ENCODE data around the gene RMRP.
"Not testable (repeated sequence)": the region's sequence is repeated elsewhere in the genome, so short reads cannot be mapped to it uniquely, and the experiment has no call there.

The RMRP gene

GRCh38 chr9:35617548-35617947, 40.3 kb downstream of the RMRP start:
- Histone ChIP-seq H3K36me3 (ENCODE audit: insufficient read depth, low read length) (no peaks in the 10 kb centered on the region), H3K4me3 (no peak overlapping the region), H3K9ac (ENCODE audit: insufficient read length) (no peak overlapping the region), H3K9me3 (ENCODE audit: low read depth, low read length) (no peaks in the 10 kb centered on the region), H3K27ac (no peak overlapping the region)
- no peak for TF ChIP-seq POLR2AphosphoS5 (IDR thresholded peaks at IDR 0.05; ENCODE audit: borderline replicate concordance, low read depth, low read length)
- DNase-seq (ENCODE audit: low read depth, low spot score), result no peak

- no peaks in the 10 kb centered on the region for H3K9me3 ChIP-seq (ENCODE audit: low read depth, low read length)
- no peak for DNase-seq (ENCODE audit: low read depth, low spot score)
- TF ChIP-seq FOXP2 (optimal IDR thresholded peaks at IDR 0.05; ENCODE audit: control extremely low read depth, extremely low read length, insufficient read depth) (no peak), EZH2 (IDR thresholded peaks at IDR 0.05) (no peak), POLR2AphosphoS5 (IDR thresholded peaks at IDR 0.05; ENCODE audit: borderline replicate concordance, low read depth, low read length) (no peak)
- peak overlapping the region; percentile 17; the same call in 1 of the 2 replicates for H3K4me3 ChIP-seq
- H3K27ac ChIP-seq, result no peak overlapping the region
- H3K36me3 ChIP-seq (ENCODE audit: insufficient read depth, low read length), result no peaks in the 10 kb centered on the region
- H3K9ac ChIP-seq (ENCODE audit: insufficient read length), result no peak overlapping the region
These were observed 40.9 kb downstream of the RMRP start for GRCh38 chr9:35616681-35617459.

- Histone ChIP-seq H3K9ac (ENCODE audit: insufficient read length) (no peak overlapping the region), H3K36me3 (ENCODE audit: insufficient read depth, low read length) (no peaks in the 10 kb centered on the region), H3K4me3 (no peak overlapping the region), H3K27ac (no peak overlapping the region), H3K9me3 (ENCODE audit: low read depth, low read length) (no peaks in the 10 kb centered on the region)
- DNase-seq (ENCODE audit: low read depth, low spot score), result no peak
- TF ChIP-seq EZH2 (IDR thresholded peaks at IDR 0.05) (no peak), FOXP2 (optimal IDR thresholded peaks at IDR 0.05; ENCODE audit: control extremely low read depth, extremely low read length, insufficient read depth) (no peak), POLR2AphosphoS5 (IDR thresholded peaks at IDR 0.05; ENCODE audit: borderline replicate concordance, low read depth, low read length) (no peak)
These were observed 41.7 kb downstream of the RMRP start for GRCh38 chr9:35615981-35616680.

GRCh38 chr9:35612843-35613242, 45.0 kb downstream of the RMRP start:
- no peak for TF ChIP-seq POLR2AphosphoS5 (IDR thresholded peaks at IDR 0.05; ENCODE audit: borderline replicate concordance, low read depth, low read length)
- TF ChIP-seq FOXP2 (optimal IDR thresholded peaks at IDR 0.05; ENCODE audit: control extremely low read depth, extremely low read length, insufficient read depth), result no peak
- no peak for TF ChIP-seq EZH2 (IDR thresholded peaks at IDR 0.05)
- H3K9me3 ChIP-seq (ENCODE audit: low read depth, low read length), result no peaks in the 10 kb centered on the region
- peaks cover 3% of the 10 kb centered on the region; the same call in 1 of the 2 replicates for H3K36me3 ChIP-seq (ENCODE audit: insufficient read depth, low read length)
- H3K27ac ChIP-seq, result no peak overlapping the region
- H3K4me3 ChIP-seq, result no peak overlapping the region
- DNase-seq (ENCODE audit: low read depth, low spot score), result no peak
- H3K9ac ChIP-seq (ENCODE audit: insufficient read length), result no peak overlapping the region

- H3K9ac ChIP-seq (ENCODE audit: insufficient read length); H3K4me3 ChIP-seq; DNase-seq (ENCODE audit: low read depth, low spot score); H3K36me3 ChIP-seq (ENCODE audit: insufficient read depth, low read length); H3K27ac ChIP-seq; H3K9me3 ChIP-seq (ENCODE audit: low read depth, low read length): not testable (repeated sequence)
These were observed 45.8 kb downstream of the RMRP start for GRCh38 chr9:35612066-35612465.

GRCh38 chr9:35611230-35611797, 46.5 kb downstream of the RMRP start:
- no peak for TF ChIP-seq FOXP2 (optimal IDR thresholded peaks at IDR 0.05; ENCODE audit: control extremely low read depth, extremely low read length, insufficient read depth)
- TF ChIP-seq EZH2 (IDR thresholded peaks at IDR 0.05), result no peak
- TF ChIP-seq POLR2AphosphoS5 (IDR thresholded peaks at IDR 0.05; ENCODE audit: borderline replicate concordance, low read depth, low read length), result no peak
- H3K36me3 ChIP-seq (ENCODE audit: insufficient read depth, low read length), result peaks cover 3% of the 10 kb centered on the region; the same call in 1 of the 2 replicates
- no peak overlapping the region for H3K27ac ChIP-seq
- H3K4me3 ChIP-seq, result no peak overlapping the region
- no peak overlapping the region for H3K9ac ChIP-seq (ENCODE audit: insufficient read length)
- no peak for DNase-seq (ENCODE audit: low read depth, low spot score)
- H3K9me3 ChIP-seq (ENCODE audit: low read depth, low read length), result no peaks in the 10 kb centered on the region

GRCh38 chr9:35609820-35610163, 48.0 kb downstream of the RMRP start:
- Histone ChIP-seq H3K9me3 (ENCODE audit: low read depth, low read length) (no peaks in the 10 kb centered on the region), H3K9ac (ENCODE audit: insufficient read length) (no peak overlapping the region), H3K4me3 (no peak overlapping the region), H3K36me3 (ENCODE audit: insufficient read depth, low read length) (peaks cover 3% of the 10 kb centered on the region; the same call in 1 of the 2 replicates), H3K27ac (no peak overlapping the region)
- DNase-seq (ENCODE audit: low read depth, low spot score), result no peak
- TF ChIP-seq POLR2AphosphoS5 (IDR thresholded peaks at IDR 0.05; ENCODE audit: borderline replicate concordance, low read depth, low read length), result no peak
- TF ChIP-seq EZH2 (IDR thresholded peaks at IDR 0.05), result no peak
- TF ChIP-seq FOXP2 (optimal IDR thresholded peaks at IDR 0.05; ENCODE audit: control extremely low read depth, extremely low read length, insufficient read depth), result no peak

- Histone ChIP-seq H3K9me3 (ENCODE audit: low read depth, low read length) (no peaks in the 10 kb centered on the region), H3K36me3 (ENCODE audit: insufficient read depth, low read length) (peaks cover 3% of the 10 kb centered on the region; the same call in 1 of the 2 replicates), H3K4me3 (no peak overlapping the region), H3K27ac (no peak overlapping the region), H3K9ac (ENCODE audit: insufficient read length) (no peak overlapping the region)
- TF ChIP-seq POLR2AphosphoS5 (IDR thresholded peaks at IDR 0.05; ENCODE audit: borderline replicate concordance, low read depth, low read length) (no peak), EZH2 (IDR thresholded peaks at IDR 0.05) (no peak), FOXP2 (optimal IDR thresholded peaks at IDR 0.05; ENCODE audit: control extremely low read depth, extremely low read length, insufficient read depth) (no peak)
- DNase-seq (ENCODE audit: low read depth, low spot score), result no peak
These were observed 48.6 kb downstream of the RMRP start for GRCh38 chr9:35609001-35609819.

All from SK-N-MC (cell line).